NOMO-1 treated with DMSO at 0.1 percent for 48 hours (cell line): Measurements from ENCODE around the gene CXorf58.
"Not testable (repeated sequence)": the region's sequence is repeated elsewhere in the genome, so short reads cannot be mapped to it uniquely, and the experiment has no call there.

ENCODE experiments used
- DNase-seq: peaks from one replicate; lab custom pipeline; 2025; ENCODE audit not compliant: unreplicated experiment; lab: John Stamatoyannopoulos, UW

Gene CXorf58, protein sequence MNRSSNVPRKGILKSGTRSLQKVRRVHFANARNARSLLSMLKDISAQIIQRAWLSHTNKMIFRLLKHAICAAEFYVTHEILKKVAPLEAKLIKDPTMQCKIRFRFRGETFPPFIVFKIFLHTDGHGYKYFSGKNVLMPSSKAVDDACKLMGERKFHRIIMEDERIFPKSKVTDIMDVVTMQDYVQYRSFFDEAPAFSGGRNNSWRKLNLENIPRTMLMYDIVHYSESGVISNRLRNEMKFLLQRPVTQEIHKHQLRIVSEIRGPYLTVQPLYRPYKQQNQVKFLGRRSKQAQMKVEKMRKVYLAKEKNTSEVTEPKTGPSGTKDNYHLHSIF

GRCh38 chrX:23907498-23908218 lies at the start of gene CXorf58, which contains the start of gene APOO:
TSS of gene CXorf58 (plus strand) at chrX:23908006. CDS start at chrX:23910303, 2,297 bp downstream.
TSS of gene APOO (minus strand) at chrX:23907938. CDS start at chrX:23907702, 236 bp downstream.
- DNase-seq = peak; percentile 89

DNA sequence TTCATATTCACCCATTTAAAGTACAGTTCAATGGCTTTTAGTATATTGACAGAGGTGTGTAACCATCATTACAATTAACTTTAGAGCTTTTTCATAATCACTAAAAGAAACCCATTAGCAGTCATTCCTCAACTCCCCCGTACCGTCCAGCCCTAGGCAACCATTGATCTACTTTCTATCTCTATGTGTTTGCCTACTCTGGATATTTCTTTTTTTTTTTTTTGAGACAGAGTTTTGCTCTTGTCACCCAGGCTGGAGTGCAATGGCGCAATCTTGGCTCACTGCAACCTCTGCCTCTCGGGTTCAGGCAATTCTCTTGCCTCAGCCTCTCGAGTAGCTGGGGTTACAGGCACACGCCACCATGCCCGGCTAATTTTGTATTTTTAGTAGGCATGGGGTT lies 48.6 kb upstream of the CXorf58 start:
- DNase-seq = not testable (repeated sequence)

DNA sequence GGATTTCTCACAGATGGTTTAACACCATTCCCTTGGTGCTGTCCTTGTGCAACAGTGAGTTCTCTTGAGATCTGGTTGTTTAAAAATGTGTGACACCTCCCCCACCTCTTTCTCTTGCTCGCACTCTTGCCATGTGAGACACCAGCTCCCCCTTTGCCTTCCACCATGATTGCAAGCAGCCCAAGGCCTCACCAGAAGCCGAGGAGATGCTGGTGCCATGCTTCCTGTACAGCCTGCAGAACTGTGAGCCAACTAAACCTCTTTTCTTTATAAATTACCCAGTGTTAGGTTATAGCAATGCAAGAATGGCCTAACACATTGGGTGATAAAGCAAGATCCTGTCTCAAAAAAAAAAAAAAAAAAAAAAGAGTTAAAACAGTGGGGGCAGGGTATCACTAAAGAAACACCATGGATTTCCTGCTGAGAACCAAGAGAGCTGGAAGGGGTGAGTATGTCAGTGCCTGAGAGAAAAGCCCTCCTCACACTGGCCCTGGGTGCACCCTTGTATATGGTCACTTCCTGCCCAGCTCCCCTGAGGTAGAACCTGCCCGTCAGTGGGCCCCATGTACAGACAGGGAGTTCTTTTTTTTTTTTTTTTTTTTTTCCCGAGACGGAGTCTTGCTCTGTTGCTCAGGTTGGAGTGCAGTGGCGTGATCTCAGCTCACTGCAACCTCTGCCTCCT lies 46.5 kb upstream of the CXorf58 start:
- no peak for DNase-seq

- not testable (repeated sequence) for DNase-seq
These were observed 45.9 kb upstream of the CXorf58 start for GRCh38 chrX:23861952-23862351.

DNA sequence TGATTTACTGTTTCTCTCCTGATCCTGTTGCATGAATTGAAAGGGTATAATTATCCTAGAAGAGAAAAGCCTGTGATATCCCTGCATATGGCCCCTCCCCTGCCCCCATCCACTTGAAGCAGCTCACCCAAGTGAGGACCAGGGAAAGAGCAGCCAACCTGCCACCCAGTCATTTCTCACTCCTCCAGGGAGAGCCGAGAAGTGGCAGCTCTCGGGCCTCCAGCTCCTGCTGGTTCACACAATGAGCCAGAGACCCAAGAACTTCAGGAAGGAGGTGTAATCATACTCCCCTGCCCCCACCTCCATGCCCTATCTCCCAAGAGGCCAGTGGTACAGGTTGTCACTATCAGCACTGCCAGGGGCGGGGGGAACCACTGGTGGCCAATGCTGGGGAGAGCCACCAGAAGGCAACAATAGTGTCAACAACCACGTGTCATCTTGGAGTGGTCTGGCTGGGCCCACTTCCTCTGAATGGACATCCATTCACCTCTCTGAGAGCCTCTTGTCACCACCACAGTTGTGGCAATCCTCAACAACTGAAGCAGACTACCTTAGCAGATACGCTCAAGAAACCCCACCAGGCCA lies 43.0 kb upstream of the CXorf58 start:
- DNase-seq = no peak

DNA sequence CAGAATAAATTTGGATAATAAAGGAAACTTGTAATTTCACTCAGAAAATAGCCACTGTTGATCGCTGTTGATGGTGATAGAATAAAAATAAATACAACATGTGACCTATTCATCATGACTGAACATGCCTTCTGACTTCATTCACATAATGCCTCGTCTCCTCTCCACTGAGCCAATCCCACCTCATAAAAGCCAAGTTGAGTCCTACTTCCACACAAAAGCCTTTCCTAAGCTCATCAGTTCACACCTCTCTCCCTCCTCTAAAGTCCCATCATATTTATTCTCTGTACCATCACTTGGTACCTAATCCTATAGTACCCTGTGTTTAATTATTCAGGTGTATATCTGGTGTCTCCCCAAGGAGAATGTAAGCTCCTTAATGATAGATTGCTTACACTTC lies 37.8 kb upstream of the CXorf58 start:
- DNase-seq = no peak

DNA sequence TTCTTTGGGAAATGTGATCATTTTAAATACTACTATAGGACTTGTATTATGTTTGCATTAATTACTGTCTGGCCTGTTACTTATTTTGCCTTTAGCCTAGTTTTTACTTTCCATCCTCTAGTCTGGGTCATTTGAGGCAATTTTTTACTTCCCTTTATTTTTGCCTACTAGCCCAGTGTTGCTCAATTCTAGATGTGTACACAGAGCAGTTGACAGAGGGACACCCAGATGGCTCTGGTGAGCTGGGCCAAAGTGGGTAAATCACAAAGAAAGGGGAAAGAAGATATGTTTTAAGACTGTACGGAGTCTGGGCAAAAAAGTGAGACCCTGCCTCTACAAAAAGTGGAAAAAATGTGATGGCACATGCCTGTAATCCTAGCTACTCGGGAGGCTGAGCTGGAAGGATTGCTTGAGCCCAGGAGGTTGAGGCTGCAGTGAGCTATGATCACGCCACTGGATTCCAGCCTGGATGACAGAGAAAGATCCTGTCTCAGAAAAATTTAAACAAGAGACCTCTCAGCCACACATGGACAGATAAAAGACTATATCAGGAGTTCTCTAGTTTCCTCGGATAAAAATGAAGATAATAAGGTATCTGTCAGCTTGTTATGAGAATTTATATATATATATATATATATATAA lies 35.8 kb upstream of the CXorf58 start:
- peak; percentile 90 for DNase-seq

DNA sequence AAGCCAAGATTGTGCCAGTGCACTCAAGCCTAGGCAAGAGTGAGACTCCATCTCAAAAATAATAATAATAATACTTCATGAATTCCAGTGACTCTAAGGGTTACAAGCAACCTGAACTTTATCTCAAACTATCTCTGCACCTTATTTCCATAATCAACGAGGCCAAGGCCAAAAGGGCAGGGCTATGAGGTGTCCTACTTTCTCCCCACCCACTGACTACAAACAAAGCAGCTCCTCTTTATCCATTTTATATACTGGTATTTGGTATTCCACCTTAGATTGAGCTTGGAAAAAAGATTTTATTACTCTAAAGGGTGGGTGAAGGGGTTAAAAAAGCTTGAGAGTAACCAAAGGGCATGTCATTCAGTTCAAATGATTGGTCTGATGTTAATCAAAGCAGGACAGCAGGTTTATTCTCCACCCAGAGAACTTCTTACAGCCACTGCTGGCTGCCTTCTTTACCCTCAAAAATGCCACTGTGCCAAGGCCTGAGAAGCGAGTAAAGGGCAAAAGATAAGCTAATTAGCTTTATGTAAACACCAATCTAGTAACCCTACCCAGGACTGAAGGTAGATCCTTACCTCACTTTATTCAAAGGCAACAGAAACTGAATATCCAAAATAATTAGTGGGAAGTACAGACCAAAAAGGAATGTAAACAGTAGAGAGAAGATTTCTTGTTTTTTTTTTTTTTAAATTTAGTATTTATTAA lies 28.3 kb upstream of the CXorf58 start:
- no peak for DNase-seq

GRCh38 chrX:23883737-23884354 lies 24.0 kb upstream of the CXorf58 start:
- peak; percentile 14 for DNase-seq

DNA sequence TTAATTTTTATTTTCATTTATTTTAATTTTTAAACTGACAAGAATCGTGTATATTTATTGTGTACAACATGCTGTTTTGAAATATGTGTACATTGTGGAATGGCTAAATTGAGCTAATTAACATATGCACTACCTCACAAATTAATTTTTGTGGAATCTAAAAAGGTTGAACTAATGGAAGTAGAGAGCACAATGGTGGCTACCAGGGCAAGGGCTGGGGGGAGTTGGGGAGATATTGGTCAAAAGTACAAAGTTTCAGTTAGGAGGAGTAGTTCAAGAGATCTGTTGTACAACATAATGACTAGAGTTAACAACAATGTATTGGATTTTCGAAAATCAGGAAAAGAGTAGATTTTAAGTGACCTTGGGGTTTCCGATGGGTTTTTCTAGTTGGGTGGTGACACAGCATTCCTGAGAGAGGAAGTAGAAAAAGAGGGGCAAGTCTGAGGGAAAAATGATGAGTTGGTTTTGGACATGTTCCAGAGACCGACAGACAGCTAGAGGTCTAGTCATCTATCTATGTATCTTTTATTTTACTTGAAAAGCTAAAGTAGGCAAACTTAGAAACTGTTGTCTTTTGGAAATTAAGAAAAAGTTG lies 23.3 kb upstream of the CXorf58 start:
- peak; percentile 45 for DNase-seq

- no peak for DNase-seq
These were observed 22.0 kb upstream of the CXorf58 start for GRCh38 chrX:23885803-23886202.

GRCh38 chrX:23887451-23887850 lies 20.4 kb upstream of the CXorf58 start:
- DNase-seq = no peak

DNA sequence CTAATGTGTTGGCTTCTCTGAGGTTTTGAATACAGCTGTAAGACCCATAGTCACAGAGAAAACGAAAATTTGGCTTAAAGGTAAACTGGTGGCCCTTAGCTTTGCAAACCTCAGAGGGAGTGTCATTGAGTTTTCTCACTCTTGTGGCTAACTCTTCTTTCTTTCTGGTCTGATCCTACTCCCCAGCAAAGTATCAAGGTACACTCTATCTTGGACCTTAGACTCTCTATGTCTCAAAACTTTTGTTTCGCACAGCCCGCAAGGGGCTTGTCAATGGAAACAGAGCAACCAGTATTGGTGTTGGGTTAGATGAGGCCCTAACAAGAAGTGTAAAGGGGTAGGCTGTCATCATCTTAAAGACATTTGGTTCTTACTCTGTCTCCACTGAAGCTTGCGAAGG lies 19.9 kb upstream of the CXorf58 start:
- DNase-seq = no peak

DNA sequence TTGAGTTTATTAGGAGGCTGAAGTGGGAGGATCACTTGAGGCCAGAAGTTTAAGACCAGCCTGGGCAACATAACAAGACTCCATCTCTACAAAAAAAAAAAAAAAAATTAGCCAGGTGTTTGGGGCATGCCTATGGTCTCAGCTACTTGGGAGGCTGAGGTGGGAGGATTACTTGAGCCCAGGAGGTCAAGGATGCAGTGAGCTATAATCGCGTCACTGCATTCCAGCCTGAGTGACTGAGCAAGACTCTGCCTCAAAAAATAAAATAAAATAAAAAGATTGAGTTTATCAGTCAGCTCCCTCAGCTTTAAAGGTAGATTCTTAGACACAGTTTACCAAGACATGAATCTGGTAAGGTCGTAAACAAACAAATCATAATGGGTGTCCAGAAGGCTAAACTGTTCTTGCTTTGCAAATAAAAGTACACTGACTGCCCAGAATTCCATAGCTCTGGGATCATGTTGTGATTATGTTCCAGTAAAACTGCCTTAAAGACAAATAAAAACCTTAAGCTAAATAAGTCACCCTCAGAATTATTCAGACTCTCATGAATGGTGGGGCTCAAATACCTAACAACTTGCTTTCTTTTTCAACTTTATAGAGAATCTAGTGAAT lies 18.8 kb upstream of the CXorf58 start:
- no peak for DNase-seq

GRCh38 chrX:23890933-23891332 lies 16.9 kb upstream of the CXorf58 start:
- DNase-seq = no peak

DNA sequence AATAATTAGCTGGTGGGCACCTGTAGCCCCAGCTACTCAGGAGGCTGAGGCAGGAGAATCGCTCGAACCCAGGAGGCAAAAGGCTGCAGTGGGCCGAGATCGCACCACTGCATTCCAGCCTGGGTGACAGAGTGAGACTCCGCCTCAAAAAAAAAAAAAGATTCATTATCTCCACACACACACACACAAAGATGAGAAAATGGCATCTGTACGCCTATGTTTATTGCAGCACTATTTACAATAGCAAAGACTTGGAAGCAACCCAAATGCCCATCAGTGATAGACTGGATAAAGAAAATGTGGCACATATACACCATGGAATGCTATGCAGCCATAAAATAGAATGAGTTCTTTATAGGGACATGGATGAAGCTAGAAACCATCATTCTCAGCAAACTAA lies 12.8 kb upstream of the CXorf58 start:
- not testable (repeated sequence) for DNase-seq

GRCh38 chrX:23896539-23896938 lies 11.3 kb upstream of the CXorf58 start:
- not testable (repeated sequence) for DNase-seq

DNA sequence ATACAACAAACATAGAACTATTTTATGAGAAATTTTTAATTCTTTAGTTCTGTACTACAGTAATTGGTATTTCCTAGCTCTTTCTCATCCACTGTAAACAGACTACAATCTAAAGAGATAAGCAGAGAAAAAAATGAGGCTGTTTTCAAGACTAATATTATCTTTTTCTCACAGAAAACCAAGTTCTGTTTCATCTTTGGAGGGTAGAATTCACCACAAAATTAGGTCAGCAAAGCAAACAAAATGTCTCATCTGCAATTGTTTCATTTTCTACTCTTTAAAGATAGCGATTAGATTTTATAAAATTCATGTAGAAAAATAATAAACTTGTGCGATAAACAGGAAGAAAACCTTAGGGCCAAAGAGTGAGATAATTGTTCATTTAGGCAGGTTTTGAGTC lies 10.8 kb upstream of the CXorf58 start:
- no peak for DNase-seq

DNA sequence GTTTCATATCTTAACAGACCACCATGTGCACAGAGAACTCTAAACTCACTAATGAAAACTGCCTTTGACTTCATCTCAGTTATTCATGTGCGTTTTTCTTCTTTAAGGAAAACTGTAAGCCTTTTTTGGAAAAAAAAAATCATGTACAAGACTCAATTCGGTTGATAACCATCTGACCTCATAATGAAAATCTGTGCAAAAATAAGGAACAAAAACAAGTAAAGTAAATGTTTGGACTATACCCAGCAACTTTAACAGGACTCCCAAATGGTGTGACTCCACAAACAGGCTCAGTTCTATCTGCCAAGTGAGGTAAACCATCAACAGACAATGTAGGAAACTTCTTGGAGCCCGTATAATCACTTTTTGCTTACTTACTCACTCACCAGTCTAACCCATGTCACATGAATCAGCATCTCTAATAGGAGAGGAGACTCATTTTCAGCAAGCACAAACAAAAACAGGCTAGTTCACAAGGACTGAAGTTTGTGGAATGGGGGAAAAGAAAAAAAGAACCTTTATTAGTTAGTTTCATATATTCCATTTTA lies 9.3 kb upstream of the CXorf58 start:
- DNase-seq = no peak
